Neural progenitor cell (in vitro differentiated cells): ENCODE results near the gene TAF15.
A peak's percentile ranks its signal among the peaks of the same experiment; 100 is the strongest.

Experiments used
- CTCF ChIP-seq: fragments of 200-600 bp; sonication (generic); IDR thresholded peaks from 2 replicates; pipeline ENCODE4 v1.5.1; 2017; ENCODE audit warnings: antibody characterized with exemption, mild to moderate bottlenecking
- EZH2 ChIP-seq: fragments of 200-600 bp; sonication (generic); IDR thresholded peaks from 2 replicates; pipeline ENCODE4 v1.6.1; 2017; ENCODE audit warnings: antibody characterized with exemption, mild to moderate bottlenecking, moderate library complexity
- EZH2phosphoT487 ChIP-seq: fragments of 200-600 bp; sonication (generic); IDR thresholded peaks from 2 replicates; pipeline ENCODE4 v1.6.1; 2017; ENCODE audit warnings: antibody characterized with exemption

- TF ChIP-seq CTCF (no peak), EZH2 (peak; percentile 73), EZH2phosphoT487 (peak; percentile 90)
Measured at GRCh38 chr17:35795007-35795870, 14.0 kb upstream of the TAF15 start, which contains the start of gene MMP28.
